Sciatic nerve (tissue), 2 donors: ENCODE results near the gene OR5AK2. TPM values are rescaled to one million over a fixed set of nuclear protein-coding genes. Genes with fewer than 3 reads are reported as not detected.
"Not testable (repeated sequence)": the region's sequence is repeated elsewhere in the genome, so short reads cannot be mapped to it uniquely, and the experiment has no call there.

Experiments used
- ATAC-seq: fragments of 200-7000 bp; cut with Tn5 transposase; one replicate; pipeline ENCODE4 v1.9.1; 2020; ENCODE audit warnings: mild to moderate bottlenecking, moderate library complexity
- DNase-seq: peaks from one replicate; pipeline ENCODE4 v3.0.0-alpha.2; 2020; ENCODE audit warnings: low spot score
- intact Hi-C: fragments of 100-400 bp; cut with DNase I; formaldehyde crosslinking; loops from one replicate; pipeline ENCODE4 v1.14.2; 2022
- total RNA-seq: library from RNA; stranded (reverse); fragmentation: NEBNext Ultra II Directional; extraction: Animal tissue kit (Norgen Biotek cat#: 25700); gene quantifications from one replicate; pipeline ENCODE4 v1.2.1, GENCODE V29; 2021
- donor health status: DM: no; HTN: no; CAD: no.
- donor health status: DM: no; HTN: no; CAD: no.

OR5AK2 gene
- total RNA-seq = not detected

- ATAC-seq = no peak
- intact Hi-C loops = no loop called here
- no peak for DNase-seq
Measured at GRCh38 chr11:56988614-56989013, at the start of gene OR5AK2. Gene OR5AK2 (plus strand): TSS chr11:56988914. CDS start chr11:56988914, 0 bp downstream.

- DNase-seq, ATAC-seq, intact Hi-C loops: not testable (repeated sequence)
Measured at GRCh38 chr11:56945526-56945925, 43.2 kb upstream of the OR5AK2 start.

- no peak for ATAC-seq
- intact Hi-C loops = no loop called here
- no peak for DNase-seq
Measured at GRCh38 chr11:56948991-56949515, 39.7 kb upstream of the OR5AK2 start.

GRCh38 chr11:56950510-56950909, 38.2 kb upstream of the OR5AK2 start:
- intact Hi-C loops = no loop called here
- ATAC-seq = no peak
- no peak for DNase-seq

- ATAC-seq, intact Hi-C loops, DNase-seq: not testable (repeated sequence)
Measured at GRCh38 chr11:56953907-56954306, 34.8 kb upstream of the OR5AK2 start.

- DNase-seq (no peak), ATAC-seq (no peak)
- intact Hi-C loops = no loop called here
Measured at GRCh38 chr11:56961609-56962008, 27.1 kb upstream of the OR5AK2 start.

GRCh38 chr11:56967726-56968125, 21.0 kb upstream of the OR5AK2 start:
- ATAC-seq (no peak), DNase-seq (no peak)
- intact Hi-C loops = no loop called here

GRCh38 chr11:56968524-56968923, 20.2 kb upstream of the OR5AK2 start:
- intact Hi-C loops = no loop called here
- ATAC-seq (no peak), DNase-seq (no peak)

- DNase-seq (no peak), ATAC-seq (no peak)
- intact Hi-C loops = no loop called here
Measured at GRCh38 chr11:56977314-56977713, 11.4 kb upstream of the OR5AK2 start.

GRCh38 chr11:56990702-56991101, 2.0 kb downstream of the OR5AK2 start:
- intact Hi-C loops = no loop called here
- no peak for ATAC-seq
- DNase-seq = no peak

GRCh38 chr11:56994532-56994931, 5.8 kb downstream of the OR5AK2 start:
- intact Hi-C loops = no loop called here
- ATAC-seq (no peak), DNase-seq (no peak)

GRCh38 chr11:57001674-57002401, 13.1 kb downstream of the OR5AK2 start:
- DNase-seq = no peak
- intact Hi-C loops = no loop called here
- no peak for ATAC-seq

- no peak for ATAC-seq
- no peak for DNase-seq
- intact Hi-C loops = no loop called here
Measured at GRCh38 chr11:57008373-57008772, 19.7 kb downstream of the OR5AK2 start.

GRCh38 chr11:57015679-57016078, 27.0 kb downstream of the OR5AK2 start:
- intact Hi-C loops = no loop called here
- no peak for DNase-seq
- no peak for ATAC-seq

- intact Hi-C loops = no loop called here
- DNase-seq = no peak
- no peak for ATAC-seq
Measured at GRCh38 chr11:57031556-57031955, 42.8 kb downstream of the OR5AK2 start.

Other genes starting within 250 kb of the OR5AK2 start
- gene OR9G4, start 240.2 kb upstream of the OR5AK2 start, total RNA-seq = not detected
- not detected for gene LRRC55, start 193.0 kb downstream of the OR5AK2 start, total RNA-seq
- gene APLNR, start 248.3 kb downstream of the OR5AK2 start, total RNA-seq = 12.7 TPM